Osteocyte (in vitro differentiated cells): ENCODE data around the gene RAD51B. TPM values are rescaled to one million over a fixed set of nuclear protein-coding genes. Genes with fewer than 3 reads are reported as not detected.

Source experiments
- DNase-seq: peaks from one replicate; pipeline ENCODE4 v3.0.0; 2021; ENCODE audit warnings: mixed read lengths; ENCODE audit not compliant: unreplicated experiment; ENCODE audit errors: extremely low spot score
- H3K27ac Mint-ChIP-seq: one replicate; pipeline ENCODE4 v1.8.0; 2021; ENCODE audit warnings: mild to moderate bottlenecking, mixed read lengths; ENCODE audit not compliant: unreplicated experiment
- H3K27me3 Mint-ChIP-seq: one replicate; pipeline ENCODE4 v1.8.0; 2021; ENCODE audit warnings: mixed read lengths; ENCODE audit not compliant: unreplicated experiment
- H3K36me3 Mint-ChIP-seq: one replicate; pipeline ENCODE4 v1.8.0; 2021; ENCODE audit warnings: mixed read lengths; ENCODE audit not compliant: unreplicated experiment
- H3K4me1 Mint-ChIP-seq: one replicate; pipeline ENCODE4 v1.8.0; 2021; ENCODE audit warnings: mixed read lengths; ENCODE audit not compliant: unreplicated experiment
- H3K4me3 Mint-ChIP-seq: one replicate; pipeline ENCODE4 v1.8.0; 2021; ENCODE audit warnings: mild to moderate bottlenecking, moderate library complexity, mixed read lengths; ENCODE audit not compliant: unreplicated experiment
- H3K9me3 Mint-ChIP-seq: one replicate; pipeline ENCODE4 v1.8.0; 2021; ENCODE audit warnings: mixed read lengths; ENCODE audit not compliant: unreplicated experiment
- CTCF ChIP-seq: fragments of 200-600 bp; sonication (generic); IDR thresholded peaks from 2 replicates; pipeline ENCODE4 v1.5.0; 2021; ENCODE audit warnings: antibody characterized with exemption, mild to moderate bottlenecking, moderate library complexity
- total RNA-seq: library from RNA; stranded (reverse); gene quantifications from 2 replicates; pipeline ENCODE4 v1.2.1, GENCODE V29; 2021

Gene RAD51B
- total RNA-seq, 1 donor from 2014 or later: 12.7 TPM

DNA sequence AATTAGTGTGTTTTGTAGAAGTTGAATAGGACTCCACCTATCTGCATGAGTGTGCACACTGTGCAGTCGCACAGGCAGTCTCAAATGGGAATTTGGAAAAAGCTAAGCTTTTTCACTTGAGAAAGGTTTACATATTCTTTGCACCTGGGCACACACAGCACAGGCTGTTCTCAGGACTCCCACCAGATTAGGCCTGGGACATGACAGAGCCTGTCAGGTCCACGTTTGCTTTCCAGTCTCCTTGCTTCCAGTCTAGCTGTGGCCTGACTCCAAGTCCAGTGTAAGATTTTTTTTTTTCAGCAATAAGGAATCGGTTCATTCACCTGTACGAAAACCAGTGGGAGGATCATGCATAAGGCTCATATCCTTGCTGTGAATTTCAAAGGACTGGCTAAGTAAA is 792.0 kb downstream of the RAD51B start:
- no peak overlapping the region for H3K27ac Mint-ChIP-seq
- no peak for TF ChIP-seq CTCF
- peaks cover 20% of the 10 kb centered on the region for H3K4me1 Mint-ChIP-seq
- DNase-seq: no peak
- H3K27me3 Mint-ChIP-seq: no peaks in the 10 kb centered on the region
- H3K36me3 Mint-ChIP-seq: peaks cover 9% of the 10 kb centered on the region
- H3K9me3 Mint-ChIP-seq: peaks cover 12% of the 10 kb centered on the region
- H3K4me3 Mint-ChIP-seq: no peak overlapping the region

DNA sequence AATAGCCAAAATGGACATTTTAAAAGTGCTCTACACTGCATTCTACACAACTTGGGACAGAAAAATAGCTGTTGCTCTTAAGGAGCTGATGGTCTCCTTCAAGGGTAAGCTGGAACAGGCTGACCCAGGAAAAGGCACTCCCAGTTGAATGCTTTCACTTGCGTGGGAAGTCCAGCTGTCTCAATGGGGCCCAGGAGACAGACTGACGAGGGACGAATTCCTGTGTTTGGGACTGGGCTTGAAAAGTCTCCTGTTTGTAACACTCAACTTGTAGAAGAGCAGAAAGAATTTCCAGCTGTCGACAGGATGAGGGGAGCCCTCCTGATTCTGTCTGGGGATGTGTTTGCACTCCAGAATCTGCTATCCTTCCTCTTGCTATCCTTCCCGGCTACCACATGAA is 792.5 kb downstream of the RAD51B start:
- Mint-ChIP-seq H3K4me3 (no peak overlapping the region), H3K9me3 (peaks cover 15% of the 10 kb centered on the region), H3K27ac (no peak overlapping the region), H3K4me1 (peaks cover 15% of the 10 kb centered on the region), H3K27me3 (no peaks in the 10 kb centered on the region), H3K36me3 (peaks cover 12% of the 10 kb centered on the region)
- no peak for TF ChIP-seq CTCF
- no peak for DNase-seq

DNA sequence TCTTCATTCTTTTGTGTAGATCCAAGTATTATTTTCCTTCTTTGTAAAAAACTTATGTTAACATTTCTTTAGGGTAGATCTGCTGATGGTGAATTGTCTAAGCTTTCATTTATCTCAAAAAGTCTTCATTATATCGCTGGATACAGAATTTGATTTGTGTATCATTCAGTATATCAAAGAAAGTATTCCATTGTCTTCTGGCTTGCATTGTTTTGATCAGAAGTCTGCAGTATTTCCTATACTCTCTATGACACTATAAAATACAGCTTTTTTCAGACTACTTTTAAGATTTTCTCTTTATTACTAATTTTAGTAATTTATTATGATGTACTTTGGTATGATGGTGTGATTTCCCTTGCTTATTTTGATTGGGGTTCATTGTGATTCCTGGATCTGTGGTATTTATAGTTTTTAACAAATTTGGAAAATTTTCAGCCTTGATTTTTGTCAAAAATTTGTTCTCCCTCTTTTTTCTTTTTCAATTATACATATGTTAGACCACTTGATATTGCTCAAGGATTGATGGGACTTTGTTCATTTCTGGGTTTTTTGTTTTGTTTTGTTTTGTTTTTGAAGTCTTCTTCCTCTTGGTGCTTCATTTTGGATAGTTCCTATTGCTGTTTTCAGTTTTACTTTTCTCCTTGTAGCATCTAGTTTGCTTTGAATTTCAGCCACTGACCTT is 796.8 kb downstream of the RAD51B start:
- DNase-seq: no peak
- Mint-ChIP-seq H3K27me3 (no peaks in the 10 kb centered on the region), H3K9me3 (peaks cover 38% of the 10 kb centered on the region), H3K4me3 (no peak overlapping the region), H3K4me1 (no peaks in the 10 kb centered on the region), H3K36me3 (peaks cover 13% of the 10 kb centered on the region), H3K27ac (no peak overlapping the region)
- TF ChIP-seq CTCF: no peak

DNA sequence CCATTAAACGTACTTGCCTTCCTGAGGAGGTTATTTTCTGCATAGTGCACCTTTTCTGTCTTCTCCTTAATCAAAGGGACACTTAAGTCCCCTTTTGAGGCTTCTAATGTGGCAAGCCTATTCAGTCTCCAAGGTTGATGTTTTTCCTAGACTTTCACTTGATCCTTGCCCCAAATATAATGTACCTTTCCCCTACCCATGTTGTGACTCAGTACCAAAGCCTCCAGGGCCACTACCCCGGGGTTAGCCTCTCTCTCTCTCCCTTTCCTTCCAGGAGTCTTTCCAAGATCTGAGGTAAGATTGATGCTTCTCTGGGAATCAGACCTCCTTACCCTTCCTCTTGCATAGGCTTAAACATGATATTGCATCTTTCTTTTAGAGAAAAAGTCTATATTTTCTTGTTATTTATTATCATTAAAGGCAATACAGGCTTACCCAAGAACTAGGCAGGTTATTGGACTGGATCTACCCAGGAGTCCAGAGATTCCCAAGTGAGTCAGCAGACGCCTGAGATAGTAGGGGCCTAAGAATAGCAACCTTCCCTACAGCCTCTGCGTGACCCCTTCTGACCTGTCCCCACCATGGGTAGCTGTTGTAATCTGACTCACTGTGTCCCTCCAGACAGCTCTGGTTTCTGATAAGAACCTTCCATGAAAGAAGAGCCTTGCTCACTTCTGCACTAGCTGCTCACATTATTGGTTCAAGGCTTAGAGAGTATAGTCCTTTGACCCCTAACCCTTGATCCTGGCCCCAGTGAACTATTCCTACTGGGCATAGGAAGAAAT is 800.4 kb downstream of the RAD51B start:
- H3K27ac Mint-ChIP-seq: no peak overlapping the region
- peaks cover 34% of the 10 kb centered on the region for H3K9me3 Mint-ChIP-seq
- H3K4me1 Mint-ChIP-seq: peaks cover 10% of the 10 kb centered on the region
- no peak overlapping the region for H3K4me3 Mint-ChIP-seq
- TF ChIP-seq CTCF: no peak
- H3K36me3 Mint-ChIP-seq: peaks cover 7% of the 10 kb centered on the region
- no peaks in the 10 kb centered on the region for H3K27me3 Mint-ChIP-seq
- DNase-seq: no peak
